Liver (tissue), 9 donors: ENCODE measurements around the gene VARS1. TPM values are rescaled to one million over a fixed set of nuclear protein-coding genes. Genes with fewer than 3 reads are reported as not detected.
A peak's percentile ranks its signal among the peaks of the same experiment; 100 is the strongest.
"Not testable (repeated sequence)": the region's sequence is repeated elsewhere in the genome, so short reads cannot be mapped to it uniquely, and the experiment has no call there.

Experiments used
- DNase-seq: peaks from one replicate; pipeline ENCODE4 v3.0.0-alpha.2; 2017; ENCODE audit warnings: low spot score
- H3K27ac ChIP-seq, 2 donors: one replicate each; pipeline ENCODE4 v1.7.0; 2013; ENCODE audit warnings: inconsistent platforms in 2 of 2, low read length in 2 of 2, control low read depth in 1 of 2, low read depth in 1 of 2, mild to moderate bottlenecking in 1 of 2
- H3K27me3 ChIP-seq, 4 donors: one replicate each; pipeline versions ENCODE4 v1.6.1 to v1.7.0; 2013; ENCODE audit warnings: low read length in 3 of 4, inconsistent platforms in 1 of 4, mild to moderate bottlenecking in 1 of 4, moderate library complexity in 1 of 4; ENCODE audit not compliant: control insufficient read depth in 4 of 4, insufficient read depth in 4 of 4
- H3K36me3 ChIP-seq, 4 donors: one replicate each; pipeline versions ENCODE4 v1.6.1 to v1.7.0; 2013; ENCODE audit warnings: low read length in 3 of 4, mild to moderate bottlenecking in 3 of 4, low read depth in 1 of 4, moderate library complexity in 1 of 4; ENCODE audit not compliant: control insufficient read depth in 4 of 4, insufficient read depth in 3 of 4
- H3K4me1 ChIP-seq, 4 donors: one replicate each; pipeline versions ENCODE4 v1.6.1 to v1.7.0; 2013; ENCODE audit warnings: low read length in 3 of 4, mild to moderate bottlenecking in 3 of 4, moderate library complexity in 1 of 4; ENCODE audit not compliant: control insufficient read depth in 4 of 4, insufficient read depth in 4 of 4
- H3K4me3 ChIP-seq, 3 donors: one replicate each; pipeline versions ENCODE4 v1.6.1 to v1.7.0; 2013; ENCODE audit warnings: low read length in 3 of 3, control low read depth in 1 of 3, low read depth in 1 of 3, mild to moderate bottlenecking in 1 of 3
- H3K9ac ChIP-seq, 2 donors: one replicate each; pipeline ENCODE4 v1.7.0; 2013; ENCODE audit warnings: low read length in 2 of 2, mild to moderate bottlenecking in 2 of 2, moderate library complexity in 2 of 2, control low read depth in 1 of 2, low read depth in 1 of 2
- H3K9me3 ChIP-seq, 4 donors: one replicate each; pipeline versions ENCODE4 v1.6.1 to v1.7.0; 2013; ENCODE audit warnings: low read length in 3 of 4; ENCODE audit not compliant: control insufficient read depth in 4 of 4
- CTCF ChIP-seq: fragments of 150-350 bp; IDR thresholded peaks from 2 replicates; pipeline ENCODE4 v1.5.1; 2017; ENCODE audit warnings: improper control_type of control experiment, low read depth, low read length; ENCODE audit not compliant: missing input control
- EGR1 ChIP-seq, 2 donors: IDR thresholded peaks; 2 replicates each; pipeline ENCODE4 v1.6.1; 2016 to 2018; ENCODE audit warnings: antibody characterized with exemption in 2 of 2, low read depth in 2 of 2
- FOXA1 ChIP-seq: IDR thresholded peaks from 2 replicates; pipeline ENCODE4 v1.6.1; 2016; ENCODE audit warnings: antibody characterized with exemption
- FOXA2 ChIP-seq: IDR thresholded peaks from 2 replicates; pipeline ENCODE4 v1.6.1; 2016; ENCODE audit warnings: antibody characterized with exemption
- GABPA ChIP-seq, 2 donors: IDR thresholded peaks in 1 of 2; conservative IDR thresholded peaks in 1 of 2; 2 replicates each; pipeline ENCODE4 v1.6.1; 2016; ENCODE audit warnings: antibody characterized with exemption in 2 of 2, mild to moderate bottlenecking in 1 of 2, moderate library complexity in 1 of 2
- HNF4A ChIP-seq, 2 donors: conservative IDR thresholded peaks; 2 replicates each; pipeline ENCODE4 v1.6.1; 2016; ENCODE audit warnings: antibody characterized with exemption in 2 of 2, mild to moderate bottlenecking in 2 of 2
- HNF4G ChIP-seq: IDR thresholded peaks from 2 replicates; pipeline ENCODE4 v1.6.1; 2016; ENCODE audit warnings: antibody characterized with exemption
- JUND ChIP-seq, 2 donors: IDR thresholded peaks; 2 replicates each; pipeline ENCODE4 v1.6.1; 2016; ENCODE audit warnings: antibody characterized with exemption in 2 of 2
- NR2F2 ChIP-seq: IDR thresholded peaks from 2 replicates; pipeline ENCODE4 v1.6.1; 2016; ENCODE audit warnings: antibody characterized with exemption
- RAD21 ChIP-seq, 2 donors: IDR thresholded peaks; 2 replicates each; pipeline ENCODE4 v1.6.1; 2016; ENCODE audit warnings: antibody characterized with exemption in 2 of 2, mild to moderate bottlenecking in 2 of 2
- RXRA ChIP-seq, 2 donors: IDR thresholded peaks; 2 replicates each; pipeline ENCODE4 v1.6.1; 2017 to 2018; ENCODE audit warnings: antibody characterized with exemption in 2 of 2, mild to moderate bottlenecking in 1 of 2
- SP1 ChIP-seq: IDR thresholded peaks from 2 replicates; pipeline ENCODE4 v1.6.1; 2018; ENCODE audit warnings: antibody characterized with exemption, mild to moderate bottlenecking
- TAF1 ChIP-seq: conservative IDR thresholded peaks from 2 replicates; pipeline ENCODE4 v1.6.1; 2016; ENCODE audit warnings: antibody characterized with exemption, mild to moderate bottlenecking
- YY1 ChIP-seq: IDR thresholded peaks from 2 replicates; pipeline ENCODE4 v1.6.1; 2016; ENCODE audit warnings: antibody characterized with exemption, mild to moderate bottlenecking
- WGBS: extraction: QIAGEN DNeasy Blood & Tissue Kit; methylation state at CpG from one replicate; pipeline ENCODE4 v1.1.7; 2013; 5-methylcytosine and 5-hydroxymethylcytosine counted together
- polyA plus RNA-seq, 2 donors: library from polyadenylated mRNA; stranded (reverse) in 1 of 2; unstranded in 1 of 2; fragments of 200-250 nt in 1 of 2; fragments of >200 nt in 1 of 2; fragmentation: Nextera tagmentation in 1 of 2; extraction: Ambion mirVana in 1 of 2; gene quantifications; one replicate each; pipeline versions ENCODE4 v1.2.1 to v1.2.3, GENCODE V29; 2013 to 2015
- total RNA-seq, 2 donors: library from RNA; depleted of rRNA; stranded (reverse); fragments of >200 nt; gene quantifications; one replicate each; pipeline ENCODE4 v1.2.3, GENCODE V29; 2014
- TF ChIP-seq, protein P1 (sequence below): IDR thresholded peaks from 2 replicates; pipeline ENCODE4 v1.6.1; 2016; ENCODE audit warnings: antibody characterized with exemption
- TF ChIP-seq, protein P2 (sequence below): IDR thresholded peaks from 2 replicates; pipeline ENCODE4 v1.6.1; 2016; ENCODE audit warnings: antibody characterized with exemption
- TF ChIP-seq, protein P3 (sequence below): IDR thresholded peaks from 2 replicates; pipeline ENCODE4 v1.6.1; 2016; ENCODE audit warnings: antibody characterized with exemption
- TF ChIP-seq, protein P4 (sequence below): IDR thresholded peaks from 2 replicates; pipeline ENCODE4 v1.6.1; 2016; ENCODE audit warnings: antibody characterized with exemption, mild to moderate bottlenecking
- donor health status: healthy.
- donor health status: healthy.
- donor health status: healthy.
- donor health status: healthy.
- donor health status: healthy.

The VARS1 gene
- total and polyA plus RNA-seq, 4 donors, result 17.9 to 44.7 (median 32.4) TPM

DNA sequence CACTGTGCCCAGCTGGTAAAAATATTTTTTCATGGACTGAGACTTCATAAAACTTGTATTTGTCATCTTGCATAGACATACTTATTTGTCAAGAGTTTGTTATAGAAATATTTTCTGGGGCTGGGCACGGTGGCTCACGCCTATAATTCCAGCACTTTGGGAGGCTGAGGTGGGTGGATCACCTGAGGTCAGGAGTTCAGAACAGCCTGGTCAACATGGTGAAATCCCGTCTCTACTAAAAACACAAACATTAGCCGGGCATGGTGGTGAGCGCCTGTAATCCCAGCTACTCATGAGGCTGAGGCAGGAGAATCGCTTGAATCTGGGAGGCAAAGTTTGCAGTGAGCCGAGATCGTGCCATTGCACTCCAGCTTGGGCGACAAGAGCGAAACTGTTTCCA, 13.0 kb upstream of the VARS1 start:
- 49% methylated on average over 10 of the region's 10 CpGs for whole genome bisulfite sequencing
- H3K36me3 ChIP-seq, H3K9ac ChIP-seq, DNase-seq, H3K27me3 ChIP-seq, H3K9me3 ChIP-seq, H3K4me3 ChIP-seq: not testable (repeated sequence)
- TF ChIP-seq YY1 (peak; percentile 61), FOXA2 (peak; percentile 14), RXRA (IDR thresholded peaks at IDR 0.05) (peak; percentile 63 to 81), HNF4A (conservative IDR thresholded peaks at IDR 0.05) (peak; percentile 39 to 47), SP1 (peak; percentile 67)
- Histone ChIP-seq H3K27ac (peak overlapping the region; percentile 41 to 67), H3K4me1 (peaks cover 5 to 15% (median 10%) of the 10 kb centered on the region in 4 donors)

- Histone ChIP-seq H3K9ac (peak within 1 kb of the TSS; percentile 85 to 94), H3K9me3 (no peaks in the 10 kb centered on the region), H3K27ac (peak within 1 kb of the TSS; percentile 91 to 97), H3K27me3 (no peaks in the 10 kb centered on the region), H3K4me3 (peak within 1 kb of the TSS; percentile 21 to 80 (median 73)), H3K4me1 (peaks cover 4 to 15% (median 9%) of the 10 kb centered on the region in 4 donors), H3K36me3 (no peaks in the 10 kb centered on the region)
- TF ChIP-seq CTCF (peak; percentile 1), TAF1 (no peak), FOXA1 (peak; percentile 43), HNF4G (no peak), GABPA (IDR thresholded peaks at IDR 0.05 in 1 of 2, conservative IDR thresholded peaks at IDR 0.05 in 1 of 2) (peak; percentile 50 to 83), EGR1 (IDR thresholded peaks at IDR 0.05; ENCODE audit: low read depth in 2 of 2) (peak in 1 of 2 donors; percentile 32), RAD21 (IDR thresholded peaks at IDR 0.05) (peak; percentile 41 to 58), NR2F2 (no peak), HNF4A (conservative IDR thresholded peaks at IDR 0.05) (peak; percentile 29 to 61), RXRA (IDR thresholded peaks at IDR 0.05) (peak in 1 of 2 donors; percentile 45), SP1 (peak; percentile 88), FOXA2 (no peak), JUND (IDR thresholded peaks at IDR 0.05) (no peak), YY1 (peak; percentile 65)
- TF ChIP-seq, protein P1, sequence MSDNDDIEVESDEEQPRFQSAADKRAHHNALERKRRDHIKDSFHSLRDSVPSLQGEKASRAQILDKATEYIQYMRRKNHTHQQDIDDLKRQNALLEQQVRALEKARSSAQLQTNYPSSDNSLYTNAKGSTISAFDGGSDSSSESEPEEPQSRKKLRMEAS, result no peak
- TF ChIP-seq, protein P2, sequence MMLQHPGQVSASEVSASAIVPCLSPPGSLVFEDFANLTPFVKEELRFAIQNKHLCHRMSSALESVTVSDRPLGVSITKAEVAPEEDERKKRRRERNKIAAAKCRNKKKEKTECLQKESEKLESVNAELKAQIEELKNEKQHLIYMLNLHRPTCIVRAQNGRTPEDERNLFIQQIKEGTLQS, result no peak
- TF ChIP-seq, protein P3, sequence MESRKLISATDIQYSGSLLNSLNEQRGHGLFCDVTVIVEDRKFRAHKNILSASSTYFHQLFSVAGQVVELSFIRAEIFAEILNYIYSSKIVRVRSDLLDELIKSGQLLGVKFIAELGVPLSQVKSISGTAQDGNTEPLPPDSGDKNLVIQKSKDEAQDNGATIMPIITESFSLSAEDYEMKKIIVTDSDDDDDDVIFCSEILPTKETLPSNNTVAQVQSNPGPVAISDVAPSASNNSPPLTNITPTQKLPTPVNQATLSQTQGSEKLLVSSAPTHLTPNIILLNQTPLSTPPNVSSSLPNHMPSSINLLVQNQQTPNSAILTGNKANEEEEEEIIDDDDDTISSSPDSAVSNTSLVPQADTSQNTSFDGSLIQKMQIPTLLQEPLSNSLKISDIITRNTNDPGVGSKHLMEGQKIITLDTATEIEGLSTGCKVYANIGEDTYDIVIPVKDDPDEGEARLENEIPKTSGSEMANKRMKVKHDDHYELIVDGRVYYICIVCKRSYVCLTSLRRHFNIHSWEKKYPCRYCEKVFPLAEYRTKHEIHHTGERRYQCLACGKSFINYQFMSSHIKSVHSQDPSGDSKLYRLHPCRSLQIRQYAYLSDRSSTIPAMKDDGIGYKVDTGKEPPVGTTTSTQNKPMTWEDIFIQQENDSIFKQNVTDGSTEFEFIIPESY, result no peak
- TF ChIP-seq, protein P4, sequence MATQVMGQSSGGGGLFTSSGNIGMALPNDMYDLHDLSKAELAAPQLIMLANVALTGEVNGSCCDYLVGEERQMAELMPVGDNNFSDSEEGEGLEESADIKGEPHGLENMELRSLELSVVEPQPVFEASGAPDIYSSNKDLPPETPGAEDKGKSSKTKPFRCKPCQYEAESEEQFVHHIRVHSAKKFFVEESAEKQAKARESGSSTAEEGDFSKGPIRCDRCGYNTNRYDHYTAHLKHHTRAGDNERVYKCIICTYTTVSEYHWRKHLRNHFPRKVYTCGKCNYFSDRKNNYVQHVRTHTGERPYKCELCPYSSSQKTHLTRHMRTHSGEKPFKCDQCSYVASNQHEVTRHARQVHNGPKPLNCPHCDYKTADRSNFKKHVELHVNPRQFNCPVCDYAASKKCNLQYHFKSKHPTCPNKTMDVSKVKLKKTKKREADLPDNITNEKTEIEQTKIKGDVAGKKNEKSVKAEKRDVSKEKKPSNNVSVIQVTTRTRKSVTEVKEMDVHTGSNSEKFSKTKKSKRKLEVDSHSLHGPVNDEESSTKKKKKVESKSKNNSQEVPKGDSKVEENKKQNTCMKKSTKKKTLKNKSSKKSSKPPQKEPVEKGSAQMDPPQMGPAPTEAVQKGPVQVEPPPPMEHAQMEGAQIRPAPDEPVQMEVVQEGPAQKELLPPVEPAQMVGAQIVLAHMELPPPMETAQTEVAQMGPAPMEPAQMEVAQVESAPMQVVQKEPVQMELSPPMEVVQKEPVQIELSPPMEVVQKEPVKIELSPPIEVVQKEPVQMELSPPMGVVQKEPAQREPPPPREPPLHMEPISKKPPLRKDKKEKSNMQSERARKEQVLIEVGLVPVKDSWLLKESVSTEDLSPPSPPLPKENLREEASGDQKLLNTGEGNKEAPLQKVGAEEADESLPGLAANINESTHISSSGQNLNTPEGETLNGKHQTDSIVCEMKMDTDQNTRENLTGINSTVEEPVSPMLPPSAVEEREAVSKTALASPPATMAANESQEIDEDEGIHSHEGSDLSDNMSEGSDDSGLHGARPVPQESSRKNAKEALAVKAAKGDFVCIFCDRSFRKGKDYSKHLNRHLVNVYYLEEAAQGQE, result peak; percentile 58
- under 1% methylated on average over 51 of the region's 51 CpGs for whole genome bisulfite sequencing
- DNase-seq, result peak; percentile 97
These were observed 11.1 kb upstream of the VARS1 start, which contains the start of gene LSM2 for GRCh38 chr6:31806470-31807272. Gene LSM2, minus strand, starts transcription at chr6:31806966. Its CDS starts 209 bp downstream, at chr6:31806757.
